ENCODE results near the gene KCNQ1. TPM values are rescaled to one million over a fixed set of nuclear protein-coding genes. Genes with fewer than 3 reads are reported as not detected.

The KCNQ1 gene
- total RNA-seq, 1 experiment from 2014 or later, result 10.7 TPM

- no peak overlapping the region for H2AFZ ChIP-seq (ENCODE audit: low read depth, low read length, poor library complexity, severe bottlenecking)
- ChIA-PET POLR2A (no interaction called here), CTCF (interaction anchor here (1.2 kb wide), 1 partner anchor 99 kb away, joined by 3 read pairs; no protein-coding TSS in a partner anchor), RAD21 (ENCODE audit: low non-redundant PET in 1 of 2, low total read pairs in 2 of 2, uncharacterized antibody in 2 of 2, unreplicated experiment in 2 of 2) (no interaction called here)
- H3K27ac ChIP-seq (ENCODE audit: low read depth, low read length), result no peak overlapping the region
- no peaks in the 10 kb centered on the region for H3K79me2 ChIP-seq (ENCODE audit: insufficient read depth, low read length)
- H3K9ac ChIP-seq (ENCODE audit: low read length), result no peak overlapping the region
- H3K27me3 ChIP-seq (ENCODE audit: insufficient read depth, low read length), result 0 out of 2 replicates have a peak, but pooled peaks cover 9% of the 10 kb centered on the region
- no peak for DNase-seq (ENCODE audit: low read depth, low spot score)
- no peak for ATAC-seq
- no peaks in the 10 kb centered on the region for H4K20me1 ChIP-seq (ENCODE audit: insufficient read depth)
- no peak for TF ChIP-seq ZFX (IDR thresholded peaks at IDR 0.05)
- H3K4me2 ChIP-seq (ENCODE audit: low read length), result no peak overlapping the region
- H3K9me2 ChIP-seq (ENCODE audit: insufficient read depth), result no peaks in the 10 kb centered on the region
- no peaks in the 10 kb centered on the region for H3K9me3 ChIP-seq (ENCODE audit: control insufficient read depth in 1 of 2, insufficient read depth in 1 of 2, low read depth in 1 of 2, low read length in 2 of 2)
- H3K4me1 ChIP-seq (ENCODE audit: control insufficient read depth in 1 of 2, insufficient read depth in 2 of 2, low read length in 2 of 2), result no peaks in the 10 kb centered on the region
- H3K4me3 ChIP-seq (replicated peaks in 1 of 2; ENCODE audit: low read depth in 1 of 2, low read length in 2 of 2), result no peak overlapping the region
- BruUV-seq (replicated peaks), result no TSS peak
- intact Hi-C loops (cut with micrococcal nuclease), result no loop called here
- H3K36me3 ChIP-seq (ENCODE audit: control insufficient read depth in 1 of 2, insufficient read depth in 2 of 2, low read length in 2 of 2), result no peaks in the 10 kb centered on the region
These were observed 9.4 kb upstream of the KCNQ1 start for GRCh38 chr11:2435288-2436012.

GRCh38 chr11:2436013-2436520 lies 8.7 kb upstream of the KCNQ1 start:
- H3K9me2 ChIP-seq (ENCODE audit: insufficient read depth), result no peaks in the 10 kb centered on the region
- ChIA-PET CTCF (interaction anchor here (1.2 kb wide), 1 partner anchor 98 kb away, joined by 3 read pairs; no protein-coding TSS in a partner anchor), POLR2A (no interaction called here), RAD21 (ENCODE audit: low non-redundant PET in 1 of 2, low total read pairs in 2 of 2, uncharacterized antibody in 2 of 2, unreplicated experiment in 2 of 2) (interaction anchor here in 1 of 2 experiments (1.0 kb wide), 1 partner anchor 96 kb away, joined by 3 read pairs; no protein-coding TSS in a partner anchor)
- H4K20me1 ChIP-seq (ENCODE audit: insufficient read depth), result no peaks in the 10 kb centered on the region
- DNase-seq (ENCODE audit: low read depth, low spot score), result no peak
- H3K36me3 ChIP-seq (ENCODE audit: control insufficient read depth in 1 of 2, insufficient read depth in 2 of 2, low read length in 2 of 2), result no peaks in the 10 kb centered on the region
- H3K4me2 ChIP-seq (ENCODE audit: low read length), result no peak overlapping the region
- H2AFZ ChIP-seq (ENCODE audit: low read depth, low read length, poor library complexity, severe bottlenecking), result no peak overlapping the region
- H3K4me1 ChIP-seq (ENCODE audit: control insufficient read depth in 1 of 2, insufficient read depth in 2 of 2, low read length in 2 of 2), result no peaks in the 10 kb centered on the region
- intact Hi-C loops (cut with micrococcal nuclease), result no loop called here
- H3K27ac ChIP-seq (ENCODE audit: low read depth, low read length), result no peak overlapping the region
- no peak overlapping the region for H3K9ac ChIP-seq (ENCODE audit: low read length)
- TF ChIP-seq EZH2phosphoT487 (IDR thresholded peaks at IDR 0.05; ENCODE audit: borderline replicate concordance), result no peak
- BruUV-seq (replicated peaks), result no TSS peak
- H3K4me3 ChIP-seq (replicated peaks in 1 of 2; ENCODE audit: low read depth in 1 of 2, low read length in 2 of 2), result no peak overlapping the region
- no peaks in the 10 kb centered on the region for H3K9me3 ChIP-seq (ENCODE audit: control insufficient read depth in 1 of 2, insufficient read depth in 1 of 2, low read depth in 1 of 2, low read length in 2 of 2)
- H3K27me3 ChIP-seq (ENCODE audit: insufficient read depth, low read length), result 0 out of 2 replicates have a peak, but pooled peaks cover 9% of the 10 kb centered on the region
- ATAC-seq, result no peak
- H3K79me2 ChIP-seq (ENCODE audit: insufficient read depth, low read length), result no peaks in the 10 kb centered on the region
